Liver (tissue), 9 donors: ENCODE measurements around the gene DOCK10. TPM values are rescaled to one million over a fixed set of nuclear protein-coding genes. Genes with fewer than 3 reads are reported as not detected.

Source experiments
- DNase-seq: peaks from one replicate; pipeline ENCODE4 v3.0.0-alpha.2; 2017; ENCODE audit warnings: low spot score
- H3K27ac ChIP-seq, 2 donors: one replicate each; pipeline ENCODE4 v1.7.0; 2013; ENCODE audit warnings: inconsistent platforms in 2 of 2, low read length in 2 of 2, control low read depth in 1 of 2, low read depth in 1 of 2, mild to moderate bottlenecking in 1 of 2
- H3K27me3 ChIP-seq, 4 donors: one replicate each; pipeline versions ENCODE4 v1.6.1 to v1.7.0; 2013; ENCODE audit warnings: low read length in 3 of 4, inconsistent platforms in 1 of 4, mild to moderate bottlenecking in 1 of 4, moderate library complexity in 1 of 4; ENCODE audit not compliant: control insufficient read depth in 4 of 4, insufficient read depth in 4 of 4
- H3K36me3 ChIP-seq, 4 donors: one replicate each; pipeline versions ENCODE4 v1.6.1 to v1.7.0; 2013; ENCODE audit warnings: low read length in 3 of 4, mild to moderate bottlenecking in 3 of 4, low read depth in 1 of 4, moderate library complexity in 1 of 4; ENCODE audit not compliant: control insufficient read depth in 4 of 4, insufficient read depth in 3 of 4
- H3K4me1 ChIP-seq, 4 donors: one replicate each; pipeline versions ENCODE4 v1.6.1 to v1.7.0; 2013; ENCODE audit warnings: low read length in 3 of 4, mild to moderate bottlenecking in 3 of 4, moderate library complexity in 1 of 4; ENCODE audit not compliant: control insufficient read depth in 4 of 4, insufficient read depth in 4 of 4
- H3K4me3 ChIP-seq, 3 donors: one replicate each; pipeline versions ENCODE4 v1.6.1 to v1.7.0; 2013; ENCODE audit warnings: low read length in 3 of 3, control low read depth in 1 of 3, low read depth in 1 of 3, mild to moderate bottlenecking in 1 of 3
- H3K9ac ChIP-seq, 2 donors: one replicate each; pipeline ENCODE4 v1.7.0; 2013; ENCODE audit warnings: low read length in 2 of 2, mild to moderate bottlenecking in 2 of 2, moderate library complexity in 2 of 2, control low read depth in 1 of 2, low read depth in 1 of 2
- H3K9me3 ChIP-seq, 4 donors: one replicate each; pipeline versions ENCODE4 v1.6.1 to v1.7.0; 2013; ENCODE audit warnings: low read length in 3 of 4; ENCODE audit not compliant: control insufficient read depth in 4 of 4
- ATF3 ChIP-seq: IDR thresholded peaks from 2 replicates; pipeline ENCODE4 v1.6.1; 2016; ENCODE audit warnings: antibody characterized with exemption
- CTCF ChIP-seq: fragments of 150-350 bp; IDR thresholded peaks from 2 replicates; pipeline ENCODE4 v1.5.1; 2017; ENCODE audit warnings: improper control_type of control experiment, low read depth, low read length; ENCODE audit not compliant: missing input control
- EGR1 ChIP-seq, 2 donors: IDR thresholded peaks; 2 replicates each; pipeline ENCODE4 v1.6.1; 2016 to 2018; ENCODE audit warnings: antibody characterized with exemption in 2 of 2, low read depth in 2 of 2
- FOXA1 ChIP-seq: IDR thresholded peaks from 2 replicates; pipeline ENCODE4 v1.6.1; 2016; ENCODE audit warnings: antibody characterized with exemption
- FOXA2 ChIP-seq: IDR thresholded peaks from 2 replicates; pipeline ENCODE4 v1.6.1; 2016; ENCODE audit warnings: antibody characterized with exemption
- HNF4G ChIP-seq: IDR thresholded peaks from 2 replicates; pipeline ENCODE4 v1.6.1; 2016; ENCODE audit warnings: antibody characterized with exemption
- JUND ChIP-seq, 2 donors: IDR thresholded peaks; 2 replicates each; pipeline ENCODE4 v1.6.1; 2016; ENCODE audit warnings: antibody characterized with exemption in 2 of 2
- MAX ChIP-seq: IDR thresholded peaks from 2 replicates; pipeline ENCODE4 v1.6.1; 2016; ENCODE audit warnings: antibody characterized with exemption
- RXRA ChIP-seq, 2 donors: IDR thresholded peaks; 2 replicates each; pipeline ENCODE4 v1.6.1; 2017 to 2018; ENCODE audit warnings: antibody characterized with exemption in 2 of 2, mild to moderate bottlenecking in 1 of 2
- SP1 ChIP-seq: IDR thresholded peaks from 2 replicates; pipeline ENCODE4 v1.6.1; 2018; ENCODE audit warnings: antibody characterized with exemption, mild to moderate bottlenecking
- TAF1 ChIP-seq: conservative IDR thresholded peaks from 2 replicates; pipeline ENCODE4 v1.6.1; 2016; ENCODE audit warnings: antibody characterized with exemption, mild to moderate bottlenecking
- YY1 ChIP-seq: IDR thresholded peaks from 2 replicates; pipeline ENCODE4 v1.6.1; 2016; ENCODE audit warnings: antibody characterized with exemption, mild to moderate bottlenecking
- WGBS: extraction: QIAGEN DNeasy Blood & Tissue Kit; methylation state at CpG from one replicate; pipeline ENCODE4 v1.1.7; 2013; 5-methylcytosine and 5-hydroxymethylcytosine counted together
- polyA plus RNA-seq, 2 donors: library from polyadenylated mRNA; stranded (reverse) in 1 of 2; unstranded in 1 of 2; fragments of 200-250 nt in 1 of 2; fragments of >200 nt in 1 of 2; fragmentation: Nextera tagmentation in 1 of 2; extraction: Ambion mirVana in 1 of 2; gene quantifications; one replicate each; pipeline versions ENCODE4 v1.2.1 to v1.2.3, GENCODE V29; 2013 to 2015
- total RNA-seq, 2 donors: library from RNA; depleted of rRNA; stranded (reverse); fragments of >200 nt; gene quantifications; one replicate each; pipeline ENCODE4 v1.2.3, GENCODE V29; 2014
- donor health status: healthy.
- donor health status: healthy.
- donor health status: healthy.
- donor health status: healthy.
- donor health status: healthy.

DOCK10 gene
- total and polyA plus RNA-seq, 4 donors = 1.2 to 15.3 (median 6.8) TPM

- Histone ChIP-seq H3K27me3 (no peaks in the 10 kb centered on the region), H3K4me1 (peaks cover 0 to 2% (median 0%) of the 10 kb centered on the region in 4 donors), H3K27ac (no peak overlapping the region), H3K9ac (no peak overlapping the region), H3K36me3 (peaks cover 0 to 1% (median 0%) of the 10 kb centered on the region in 4 donors), H3K4me3 (no peak overlapping the region), H3K9me3 (peaks cover 0 to 10% (median 5%) of the 10 kb centered on the region in 4 donors)
- TF ChIP-seq FOXA1 = no peak
- no peak for TF ChIP-seq MAX
- TF ChIP-seq EGR1 (IDR thresholded peaks at IDR 0.05; ENCODE audit: low read depth in 2 of 2) = no peak
- TF ChIP-seq YY1 = no peak
- 85% methylated on average over 2 of the region's 2 CpGs for WGBS
- DNase-seq = no peak
Observed at GRCh38 chr2:224724331-224724730, 317.9 kb downstream of the DOCK10 start.

- Histone ChIP-seq H3K4me1 (no peaks in the 10 kb centered on the region), H3K9me3 (peaks cover 0 to 10% (median 5%) of the 10 kb centered on the region in 4 donors), H3K27me3 (no peaks in the 10 kb centered on the region), H3K36me3 (peaks cover 0 to 1% (median 0%) of the 10 kb centered on the region in 4 donors), H3K27ac (no peak overlapping the region), H3K9ac (no peak overlapping the region), H3K4me3 (no peak overlapping the region)
- WGBS = 73% methylated on average over 2 of the region's 2 CpGs
- TF ChIP-seq JUND (IDR thresholded peaks at IDR 0.05) (no peak), SP1 (no peak)
- DNase-seq = no peak
Observed at GRCh38 chr2:224723586-224724217, 318.6 kb downstream of the DOCK10 start.

- Histone ChIP-seq H3K4me3 (no peak overlapping the region), H3K27me3 (no peaks in the 10 kb centered on the region), H3K9me3 (peaks cover 0 to 4% (median 2%) of the 10 kb centered on the region in 4 donors), H3K27ac (no peak overlapping the region), H3K4me1 (peaks cover 0 to under 1% (median 0%) of the 10 kb centered on the region in 4 donors), H3K36me3 (no peaks in the 10 kb centered on the region), H3K9ac (no peak overlapping the region)
- no peak for DNase-seq
- TF ChIP-seq JUND (IDR thresholded peaks at IDR 0.05) (no peak), ATF3 (no peak), TAF1 (no peak), FOXA2 (no peak), SP1 (no peak), HNF4G (no peak), CTCF (no peak), YY1 (no peak), RXRA (IDR thresholded peaks at IDR 0.05) (no peak)
- WGBS = 80% methylated on average over 4 of the region's 4 CpGs
Observed at GRCh38 chr2:224722770-224723169, 319.5 kb downstream of the DOCK10 start.
